CD4-positive, alpha-beta T cell (primary cell): Measurements from ENCODE around the gene FHOD3. TPM values are rescaled to one million over a fixed set of nuclear protein-coding genes. Genes with fewer than 3 reads are reported as not detected.

Experiments used
- ATAC-seq: fragments of 200-7000 bp; cut with Tn5 transposase; one replicate; pipeline ENCODE4 v1.10.0; 2022; ENCODE audit warnings: mild to moderate bottlenecking; ENCODE audit not compliant: poor library complexity
- CTCF ChIA-PET: fragments of 350-600 bp; sonication (Branson Sonifier 250); formaldehyde crosslinking; loops from one replicate; lab custom pipeline; 2021; ENCODE audit warnings: antibody characterized with exemption, inconsistent platforms; lab: Charles Lee
- POLR2A ChIA-PET: fragments of 350-600 bp; sonication (Branson Sonifier 250); formaldehyde crosslinking; loops from one replicate; lab custom pipeline; 2021; ENCODE audit warnings: antibody characterized with exemption, inconsistent platforms; lab: Charles Lee
- DNase-seq, 14 experiments: peaks; one replicate each; pipeline ENCODE4 v3.0.0-alpha.2; 2013 to 2020; ENCODE audit warnings: mixed read lengths in 2 of 14
- H3K27ac ChIP-seq, 2 donors: one replicate each; pipeline versions ENCODE4 v1.5.1 to v1.7.0; 2013; ENCODE audit warnings: low read length in 2 of 2, low read depth in 1 of 2, mild to moderate bottlenecking in 1 of 2
- H3K27me3 ChIP-seq, 2 experiments: 1 replicate in 1 of 2; 2 replicates in 1 of 2; pipeline versions ENCODE4 v1.6.1 to v1.7.0; 2013; ENCODE audit warnings: low read length in 2 of 2, control low read depth in 1 of 2, mild to moderate bottlenecking in 1 of 2, moderate library complexity in 1 of 2; ENCODE audit not compliant: insufficient read depth in 2 of 2, control insufficient read depth in 1 of 2
- H3K36me3 ChIP-seq: one replicate; pipeline ENCODE4 v1.6.1; 2013; ENCODE audit warnings: low read length, control low read depth; ENCODE audit not compliant: insufficient read depth
- H3K4me1 ChIP-seq: one replicate; pipeline ENCODE4 v1.6.1; 2013; ENCODE audit warnings: low read length, control low read depth; ENCODE audit not compliant: insufficient read depth
- H3K4me3 ChIP-seq: one replicate; pipeline ENCODE4 v1.5.1; 2013; ENCODE audit warnings: mild to moderate bottlenecking, low read length, moderate library complexity
- H3K9me3 ChIP-seq, 2 experiments: 1 replicate in 1 of 2; 2 replicates in 1 of 2; pipeline versions ENCODE4 v1.6.1 to v1.7.0; 2013; ENCODE audit warnings: low read length in 2 of 2, mild to moderate bottlenecking in 2 of 2, control low read depth in 1 of 2, moderate library complexity in 1 of 2; ENCODE audit not compliant: control insufficient read depth in 1 of 2, insufficient read depth in 1 of 2
- H3K27ac Mint-ChIP-seq: one replicate; pipeline ENCODE4 v1.8.0; 2020; ENCODE audit warnings: mixed read lengths
- H3K27me3 Mint-ChIP-seq: one replicate; pipeline ENCODE4 v1.8.0; 2021; ENCODE audit warnings: mixed read lengths
- H3K36me3 Mint-ChIP-seq: one replicate; pipeline ENCODE4 v1.8.0; 2021; ENCODE audit warnings: low read depth, mixed read lengths
- H3K4me1 Mint-ChIP-seq: one replicate; pipeline ENCODE4 v1.8.0; 2021; ENCODE audit warnings: low read depth, mixed read lengths
- H3K4me3 Mint-ChIP-seq: one replicate; pipeline ENCODE4 v1.8.0; 2020; ENCODE audit warnings: mild to moderate bottlenecking, mixed read lengths
- H3K9me3 Mint-ChIP-seq: one replicate; pipeline ENCODE4 v1.8.0; 2020; ENCODE audit warnings: mixed read lengths
- intact Hi-C, 2 experiments: fragments of 100-400 bp; cut with DNase I in 1 of 2; cut with micrococcal nuclease in 1 of 2; formaldehyde crosslinking; loops; one replicate each; pipeline versions ENCODE4 v1.15.1 to v1.9.0; 2023 to 2025; cut with DNase I, micrococcal nuclease
- total RNA-seq, 174 experiments: library from RNA in 2 of 174; stranded (reverse) in 2 of 174; gene quantifications; one replicate each; pipeline ENCODE4 v1.2.3 and lab custom pipeline; 2021 to 2026
- TF ChIP-seq, protein P1 (sequence below): fragments of 200-600 bp; IDR thresholded peaks from one replicate; pipeline ENCODE4 v1.8.0; 2022; ENCODE audit warnings: antibody characterized with exemption, mild to moderate bottlenecking

FHOD3 gene
- total RNA-seq, 2 experiments from 2014 or later: not detected

DNA sequence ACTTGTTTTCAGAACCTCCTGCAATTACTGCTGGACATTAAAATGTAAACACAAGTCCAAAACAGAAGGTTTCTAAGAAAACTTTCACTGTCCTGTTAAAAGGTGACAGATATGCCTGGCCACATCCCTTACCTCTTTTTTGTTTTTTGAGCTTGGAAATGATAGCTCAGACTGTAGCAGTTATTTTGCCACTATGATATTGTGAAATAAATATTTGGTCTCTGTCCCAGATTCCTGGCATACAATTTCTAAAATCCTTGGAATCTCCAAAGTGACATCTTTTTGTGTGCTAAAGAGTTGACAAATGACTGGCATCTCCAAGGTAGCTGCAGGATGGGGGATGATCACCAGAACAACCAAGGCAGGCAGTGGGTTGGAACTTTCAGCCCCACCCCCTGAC, 514.4 kb downstream of the FHOD3 start:
- H3K9me3 ChIP-seq: no peaks in the 10 kb centered on the region
- ChIA-PET CTCF (interaction anchor here (0.5 to 0.6 kb wide), 2 partner anchors 20 to 1218 kb away, joined by 3 read pairs; no protein-coding TSS in a partner anchor), POLR2A (interaction anchor here (1.7 kb wide), 1 partner anchor 17 kb away, joined by 6 read pairs; the partner anchor contains the start of genes KIAA1328 and TPGS2)
- Mint-ChIP-seq H3K9me3 (no peaks in the 10 kb centered on the region), H3K27me3 (no peaks in the 10 kb centered on the region), H3K36me3 (peaks cover 69% of the 10 kb centered on the region), H3K4me3 (no peak overlapping the region), H3K27ac (no peak overlapping the region), H3K4me1 (peaks cover 14% of the 10 kb centered on the region)
- H3K4me3 ChIP-seq: no peak overlapping the region
- intact Hi-C loops: no loop called here
- no peaks in the 10 kb centered on the region for H3K27me3 ChIP-seq
- no peak for DNase-seq
- H3K27ac ChIP-seq: no peak overlapping the region
- H3K4me1 ChIP-seq: peaks cover 2% of the 10 kb centered on the region
- H3K36me3 ChIP-seq: peaks cover 44% of the 10 kb centered on the region
- TF ChIP-seq, protein P1, sequence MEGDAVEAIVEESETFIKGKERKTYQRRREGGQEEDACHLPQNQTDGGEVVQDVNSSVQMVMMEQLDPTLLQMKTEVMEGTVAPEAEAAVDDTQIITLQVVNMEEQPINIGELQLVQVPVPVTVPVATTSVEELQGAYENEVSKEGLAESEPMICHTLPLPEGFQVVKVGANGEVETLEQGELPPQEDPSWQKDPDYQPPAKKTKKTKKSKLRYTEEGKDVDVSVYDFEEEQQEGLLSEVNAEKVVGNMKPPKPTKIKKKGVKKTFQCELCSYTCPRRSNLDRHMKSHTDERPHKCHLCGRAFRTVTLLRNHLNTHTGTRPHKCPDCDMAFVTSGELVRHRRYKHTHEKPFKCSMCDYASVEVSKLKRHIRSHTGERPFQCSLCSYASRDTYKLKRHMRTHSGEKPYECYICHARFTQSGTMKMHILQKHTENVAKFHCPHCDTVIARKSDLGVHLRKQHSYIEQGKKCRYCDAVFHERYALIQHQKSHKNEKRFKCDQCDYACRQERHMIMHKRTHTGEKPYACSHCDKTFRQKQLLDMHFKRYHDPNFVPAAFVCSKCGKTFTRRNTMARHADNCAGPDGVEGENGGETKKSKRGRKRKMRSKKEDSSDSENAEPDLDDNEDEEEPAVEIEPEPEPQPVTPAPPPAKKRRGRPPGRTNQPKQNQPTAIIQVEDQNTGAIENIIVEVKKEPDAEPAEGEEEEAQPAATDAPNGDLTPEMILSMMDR: no peak
- ATAC-seq: no peak

DNA sequence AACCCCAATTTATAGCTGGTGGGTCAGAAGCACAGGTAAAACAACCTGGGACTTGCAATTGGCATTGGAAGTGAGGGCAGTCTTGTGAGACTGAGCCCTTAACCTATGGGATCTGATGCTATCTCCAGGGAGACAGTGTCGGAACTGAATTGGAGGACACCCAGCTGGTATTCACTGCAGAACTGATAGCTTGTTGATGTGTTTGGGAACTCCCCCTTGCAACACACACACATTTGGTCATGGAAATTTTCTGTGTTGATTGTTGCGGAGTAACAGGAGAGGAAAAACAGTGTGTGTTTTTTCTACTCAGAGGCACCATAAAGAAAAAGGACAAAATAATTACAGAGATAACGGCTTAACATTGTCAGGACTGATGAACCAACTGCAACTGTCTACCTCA, 515.2 kb downstream of the FHOD3 start:
- TF ChIP-seq, protein P1: no peak
- Mint-ChIP-seq H3K27ac (no peak overlapping the region), H3K4me1 (peaks cover 14% of the 10 kb centered on the region), H3K36me3 (peaks cover 66% of the 10 kb centered on the region), H3K4me3 (no peak overlapping the region), H3K9me3 (no peaks in the 10 kb centered on the region), H3K27me3 (no peaks in the 10 kb centered on the region)
- ChIA-PET CTCF (no interaction called here), POLR2A (interaction anchor here (1.7 kb wide), 1 partner anchor 16 kb away, joined by 6 read pairs; the partner anchor contains the start of genes KIAA1328 and TPGS2)
- DNase-seq (no peak), ATAC-seq (no peak)
- Histone ChIP-seq H3K4me3 (no peak overlapping the region), H3K4me1 (peaks cover 2% of the 10 kb centered on the region), H3K27ac (no peak overlapping the region), H3K36me3 (peaks cover 43% of the 10 kb centered on the region), H3K27me3 (no peaks in the 10 kb centered on the region), H3K9me3 (no peaks in the 10 kb centered on the region)
- intact Hi-C loops: no loop called here

DNA sequence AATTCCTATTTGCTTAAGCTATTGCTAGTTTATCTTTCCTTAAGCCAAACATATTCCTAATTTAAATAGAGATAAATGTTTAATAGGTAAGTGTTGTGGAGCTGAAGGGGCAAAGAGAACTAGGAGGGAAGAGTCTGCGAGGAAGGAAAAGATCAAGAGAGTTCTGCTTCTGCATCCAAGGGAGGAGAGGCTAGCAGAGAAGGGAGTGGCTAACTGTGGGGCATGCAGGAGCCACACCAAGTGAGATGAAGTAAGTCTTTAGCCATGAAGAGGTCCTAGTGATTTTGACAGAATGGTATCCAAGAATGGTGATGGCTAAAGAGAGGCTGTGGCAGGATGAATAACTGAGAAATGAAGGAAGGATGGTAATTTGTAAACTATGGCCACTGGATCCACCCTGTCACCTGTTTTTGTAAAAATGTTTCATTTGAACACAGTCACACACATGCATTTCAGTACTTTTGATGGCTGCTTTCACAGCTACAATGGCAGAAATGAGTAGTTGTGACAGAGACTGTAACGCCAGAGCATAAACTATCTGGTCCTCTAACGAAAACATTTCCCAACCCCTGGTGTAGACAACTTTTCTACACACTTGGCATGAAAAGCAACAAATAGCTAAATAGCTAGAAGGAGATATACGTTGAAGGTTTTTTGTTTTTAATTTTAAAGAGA, 515.7 kb downstream of the FHOD3 start:
- H3K4me3 Mint-ChIP-seq: no peak overlapping the region
- Histone ChIP-seq H3K9me3 (no peaks in the 10 kb centered on the region), H3K4me3 (no peak overlapping the region), H3K27ac (no peak overlapping the region), H3K36me3 (peaks cover 45% of the 10 kb centered on the region), H3K4me1 (peaks cover 2% of the 10 kb centered on the region), H3K27me3 (no peaks in the 10 kb centered on the region)
- POLR2A ChIA-PET: interaction anchor here (1.6 kb wide), 1 partner anchor 17 kb away, joined by 3 read pairs; no protein-coding TSS in a partner anchor
- ATAC-seq (no peak), DNase-seq (no peak)
- intact Hi-C loops: no loop called here
- CTCF ChIA-PET: no interaction called here
- H3K27me3 Mint-ChIP-seq: no peaks in the 10 kb centered on the region
- H3K4me1 Mint-ChIP-seq: peaks cover 14% of the 10 kb centered on the region
- H3K27ac Mint-ChIP-seq: peak overlapping the region; percentile 41
- H3K36me3 Mint-ChIP-seq: peaks cover 67% of the 10 kb centered on the region
- TF ChIP-seq, protein P1: no peak
- H3K9me3 Mint-ChIP-seq: no peaks in the 10 kb centered on the region
